Measurements from ENCODE around the gene DNAAF2. TPM values are rescaled to one million over a fixed set of nuclear protein-coding genes. Genes with fewer than 3 reads are reported as not detected.

Gene DNAAF2
- total RNA-seq, 2 donors from 2014 or later = 18.5 to 19.7 TPM

GRCh38 chr14:49612671-49613070 lies 22.4 kb downstream of the DNAAF2 start:
- H3K27me3 Mint-ChIP-seq (ENCODE audit: insufficient read depth) = no peaks in the 10 kb centered on the region
- Histone ChIP-seq H3K4me3 (ENCODE audit: low read length) (no peak overlapping the region), H3K9ac (ENCODE audit: extremely low read depth, low read length, poor library complexity, severe bottlenecking) (no peak overlapping the region), H3K36me3 (ENCODE audit: control insufficient read depth, insufficient read depth, low read length) (peaks cover 37% of the 10 kb centered on the region), H3K4me1 (ENCODE audit: control insufficient read depth, insufficient read depth, low read length) (no peaks in the 10 kb centered on the region), H3K9me3 (ENCODE audit: control insufficient read depth, low read length) (no peaks in the 10 kb centered on the region), H3K27ac (ENCODE audit: low read depth, low read length) (no peak overlapping the region), H3K27me3 (ENCODE audit: control insufficient read depth, insufficient read depth, low read length, poor library complexity, severe bottlenecking) (no peaks in the 10 kb centered on the region)
- no peaks in the 10 kb centered on the region for H3K9me3 Mint-ChIP-seq
- no peak for TF ChIP-seq CTCF (conservative IDR thresholded peaks at IDR 0.05)
- H3K4me1 Mint-ChIP-seq = no peaks in the 10 kb centered on the region
- no peak overlapping the region for H3K27ac Mint-ChIP-seq
- 94 to 95% methylated on average over 8 of the region's 8 CpGs for WGBS, 2 experiments (ENCODE audit: insufficient coverage in 1 of 2, insufficient read length in 1 of 2)
- peaks cover 22% of the 10 kb centered on the region for H3K36me3 Mint-ChIP-seq (ENCODE audit: low read depth)
- DNase-seq = no peak
- H3K4me3 Mint-ChIP-seq = no peak overlapping the region

- Mint-ChIP-seq H3K4me1 (no peaks in the 10 kb centered on the region), H3K27me3 (ENCODE audit: insufficient read depth) (no peaks in the 10 kb centered on the region), H3K9me3 (no peaks in the 10 kb centered on the region), H3K4me3 (no peak overlapping the region), H3K27ac (no peak overlapping the region), H3K36me3 (ENCODE audit: low read depth) (peaks cover 24% of the 10 kb centered on the region)
- Histone ChIP-seq H3K36me3 (ENCODE audit: control insufficient read depth, insufficient read depth, low read length) (peaks cover 37% of the 10 kb centered on the region), H3K9ac (ENCODE audit: extremely low read depth, low read length, poor library complexity, severe bottlenecking) (no peak overlapping the region), H3K4me3 (ENCODE audit: low read length) (no peak overlapping the region), H3K27me3 (ENCODE audit: control insufficient read depth, insufficient read depth, low read length, poor library complexity, severe bottlenecking) (no peaks in the 10 kb centered on the region), H3K27ac (ENCODE audit: low read depth, low read length) (no peak overlapping the region), H3K4me1 (ENCODE audit: control insufficient read depth, insufficient read depth, low read length) (no peaks in the 10 kb centered on the region), H3K9me3 (ENCODE audit: control insufficient read depth, low read length) (no peaks in the 10 kb centered on the region)
- DNase-seq = no peak
- 96 to 99% methylated on average over 3 to 4 of the region's 4 CpGs for WGBS, 2 experiments (ENCODE audit: insufficient coverage in 1 of 2, insufficient read length in 1 of 2)
- TF ChIP-seq CTCF (conservative IDR thresholded peaks at IDR 0.05) = no peak
Observed at GRCh38 chr14:49612251-49612650, 22.8 kb downstream of the DNAAF2 start.

- H3K4me3 Mint-ChIP-seq = no peak overlapping the region
- no peak overlapping the region for H3K4me3 ChIP-seq (ENCODE audit: low read length)
- no peaks in the 10 kb centered on the region for H3K9me3 ChIP-seq (ENCODE audit: control insufficient read depth, low read length)
- H3K27ac Mint-ChIP-seq = no peak overlapping the region
- peaks cover 31% of the 10 kb centered on the region for H3K36me3 ChIP-seq (ENCODE audit: control insufficient read depth, insufficient read depth, low read length)
- no peak for TF ChIP-seq CTCF (conservative IDR thresholded peaks at IDR 0.05)
- H3K4me1 Mint-ChIP-seq = no peaks in the 10 kb centered on the region
- no peak overlapping the region for H3K9ac ChIP-seq (ENCODE audit: extremely low read depth, low read length, poor library complexity, severe bottlenecking)
- H3K36me3 Mint-ChIP-seq (ENCODE audit: low read depth) = peaks cover 29% of the 10 kb centered on the region
- 86 to 88% methylated on average over 6 of the region's 6 CpGs for WGBS, 2 experiments (ENCODE audit: insufficient coverage in 1 of 2, insufficient read length in 1 of 2)
- no peaks in the 10 kb centered on the region for H3K9me3 Mint-ChIP-seq
- no peaks in the 10 kb centered on the region for H3K4me1 ChIP-seq (ENCODE audit: control insufficient read depth, insufficient read depth, low read length)
- no peak for DNase-seq
- no peaks in the 10 kb centered on the region for H3K27me3 ChIP-seq (ENCODE audit: control insufficient read depth, insufficient read depth, low read length, poor library complexity, severe bottlenecking)
- no peaks in the 10 kb centered on the region for H3K27me3 Mint-ChIP-seq (ENCODE audit: insufficient read depth)
- H3K27ac ChIP-seq (ENCODE audit: low read depth, low read length) = no peak overlapping the region
Observed at GRCh38 chr14:49607583-49607982, 27.5 kb downstream of the DNAAF2 start.

Data from endodermal cell (in vitro differentiated cells).